Measurements from ENCODE around the gene HMGN3. TPM values are rescaled to one million over a fixed set of nuclear protein-coding genes. Genes with fewer than 3 reads are reported as not detected.

The HMGN3 gene
- total RNA-seq, 1 donor from 2014 or later, result 133 TPM

DNA sequence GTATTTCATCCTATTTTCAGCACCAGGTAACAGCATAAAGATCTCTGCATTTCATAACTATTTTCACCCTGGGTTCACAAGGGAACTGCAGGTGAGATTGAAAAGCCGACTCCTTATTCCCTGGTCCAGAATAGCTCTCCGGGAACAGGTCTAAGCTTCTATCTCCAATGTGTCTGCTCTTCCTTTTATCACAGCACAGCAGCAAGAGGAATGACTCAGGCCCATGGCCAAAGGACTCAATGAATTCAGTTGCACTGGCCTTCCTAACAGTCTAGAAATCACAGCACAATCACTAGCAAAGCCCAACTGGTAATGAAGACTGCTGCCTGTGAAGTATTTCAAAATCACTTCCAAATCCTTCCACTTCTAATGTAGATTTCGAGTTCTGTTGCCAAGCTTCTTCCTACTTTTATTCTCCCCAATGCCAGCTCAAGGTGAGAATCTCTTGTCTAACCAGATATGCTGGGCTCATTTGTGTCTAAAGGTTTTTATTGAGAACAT is 30.7 kb downstream of the HMGN3 start:
- no peak for TF ChIP-seq CTCF (conservative IDR thresholded peaks at IDR 0.05)
- no peak for DNase-seq (ENCODE audit: low read depth, low spot score)
- Mint-ChIP-seq H3K27me3 (ENCODE audit: low read depth) (no peaks in the 10 kb centered on the region), H3K27ac (ENCODE audit: unreplicated experiment) (no peak overlapping the region), H3K4me3 (no peak overlapping the region), H3K4me1 (peaks cover 18% of the 10 kb centered on the region), H3K9me3 (no peaks in the 10 kb centered on the region), H3K36me3 (ENCODE audit: low read depth) (peaks cover 29% of the 10 kb centered on the region)

GRCh38 chr6:79202556-79202955 is 31.9 kb downstream of the HMGN3 start:
- H3K9me3 Mint-ChIP-seq, result peaks cover under 1% of the 10 kb centered on the region
- no peak overlapping the region for H3K27ac Mint-ChIP-seq (ENCODE audit: unreplicated experiment)
- H3K27me3 Mint-ChIP-seq (ENCODE audit: low read depth), result no peaks in the 10 kb centered on the region
- H3K4me3 Mint-ChIP-seq, result no peak overlapping the region
- DNase-seq (ENCODE audit: low read depth, low spot score), result no peak
- peaks cover 18% of the 10 kb centered on the region for H3K4me1 Mint-ChIP-seq
- H3K36me3 Mint-ChIP-seq (ENCODE audit: low read depth), result peaks cover 24% of the 10 kb centered on the region
- no peak for TF ChIP-seq CTCF (conservative IDR thresholded peaks at IDR 0.05)

DNA sequence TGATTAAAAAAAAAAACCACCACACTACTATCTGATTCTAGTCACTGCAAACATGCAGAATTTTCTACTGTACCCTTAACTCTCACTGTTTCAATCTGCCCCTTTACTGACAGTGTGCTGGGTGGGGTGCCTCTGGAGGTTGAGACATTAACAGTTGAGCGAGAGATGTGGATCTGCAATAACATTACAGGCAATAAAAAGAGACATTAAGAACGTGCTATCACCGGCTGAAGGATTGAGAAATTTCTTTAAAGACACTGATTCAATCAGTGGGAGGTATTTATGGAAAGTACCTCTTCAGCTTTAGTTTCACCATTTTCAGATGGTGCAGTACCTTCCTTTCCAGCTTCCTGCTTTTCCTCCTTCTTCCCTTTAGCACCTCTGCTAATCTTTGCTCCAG is 32.5 kb downstream of the HMGN3 start:
- no peak for DNase-seq (ENCODE audit: low read depth, low spot score)
- H3K27ac Mint-ChIP-seq (ENCODE audit: unreplicated experiment), result no peak overlapping the region
- H3K27me3 Mint-ChIP-seq (ENCODE audit: low read depth), result no peaks in the 10 kb centered on the region
- H3K4me3 Mint-ChIP-seq, result no peak overlapping the region
- H3K4me1 Mint-ChIP-seq, result peaks cover 14% of the 10 kb centered on the region
- peaks cover 25% of the 10 kb centered on the region for H3K36me3 Mint-ChIP-seq (ENCODE audit: low read depth)
- TF ChIP-seq CTCF (conservative IDR thresholded peaks at IDR 0.05), result no peak
- peaks cover 6% of the 10 kb centered on the region for H3K9me3 Mint-ChIP-seq

- no peak overlapping the region for H3K27ac Mint-ChIP-seq (ENCODE audit: unreplicated experiment)
- peaks cover 7% of the 10 kb centered on the region for H3K9me3 Mint-ChIP-seq
- no peak for TF ChIP-seq CTCF (conservative IDR thresholded peaks at IDR 0.05)
- H3K4me3 Mint-ChIP-seq, result no peak overlapping the region
- peaks cover 19% of the 10 kb centered on the region for H3K36me3 Mint-ChIP-seq (ENCODE audit: low read depth)
- peaks cover 14% of the 10 kb centered on the region for H3K4me1 Mint-ChIP-seq
- no peaks in the 10 kb centered on the region for H3K27me3 Mint-ChIP-seq (ENCODE audit: low read depth)
- no peak for DNase-seq (ENCODE audit: low read depth, low spot score)
Measured at GRCh38 chr6:79201143-79201542, 33.3 kb downstream of the HMGN3 start.

DNA sequence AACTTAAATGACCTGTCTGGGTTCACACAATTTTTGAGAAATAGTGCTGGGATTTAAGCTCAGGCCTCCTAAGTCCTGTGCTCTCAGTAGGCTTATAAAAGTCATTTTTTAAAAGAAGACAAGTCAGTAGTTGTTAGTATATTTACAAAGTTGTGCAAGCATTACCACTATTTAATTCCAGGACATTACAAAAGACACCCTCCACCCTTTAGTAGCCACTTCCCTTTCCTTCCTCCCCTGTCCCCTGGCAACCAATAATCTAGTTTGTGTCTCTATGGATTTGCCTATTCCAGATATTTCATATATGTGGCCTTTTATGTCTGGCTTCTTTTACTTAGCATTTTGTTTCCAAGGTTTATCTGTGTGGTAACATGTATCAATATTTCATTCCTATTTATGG is 37.6 kb downstream of the HMGN3 start:
- H3K36me3 Mint-ChIP-seq (ENCODE audit: low read depth), result peaks cover 26% of the 10 kb centered on the region
- no peak for DNase-seq (ENCODE audit: low read depth, low spot score)
- H3K27me3 Mint-ChIP-seq (ENCODE audit: low read depth), result no peaks in the 10 kb centered on the region
- H3K4me1 Mint-ChIP-seq, result peaks cover 3% of the 10 kb centered on the region
- peaks cover 20% of the 10 kb centered on the region for H3K9me3 Mint-ChIP-seq
- TF ChIP-seq CTCF (conservative IDR thresholded peaks at IDR 0.05), result no peak
- no peak overlapping the region for H3K4me3 Mint-ChIP-seq
- H3K27ac Mint-ChIP-seq (ENCODE audit: unreplicated experiment), result no peak overlapping the region

DNA sequence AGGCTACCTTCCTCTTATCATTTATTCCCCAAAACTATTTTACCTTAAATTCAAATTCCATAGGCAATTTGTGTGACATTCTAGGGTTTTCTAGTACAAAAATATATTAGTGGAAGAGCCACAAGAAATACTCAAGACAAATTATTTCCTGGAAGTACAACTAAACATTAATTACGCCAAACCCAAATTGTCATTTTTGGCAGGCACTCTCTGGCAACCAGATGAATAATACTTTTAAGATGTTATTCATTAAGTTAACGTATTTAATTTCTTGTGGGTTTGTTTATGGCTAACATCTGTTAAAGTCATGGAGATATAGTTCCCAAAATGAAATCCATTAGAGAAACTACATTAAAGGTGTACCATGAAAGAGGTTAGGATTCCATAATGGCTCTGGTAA is 40.5 kb downstream of the HMGN3 start:
- H3K27me3 Mint-ChIP-seq (ENCODE audit: low read depth), result no peaks in the 10 kb centered on the region
- no peaks in the 10 kb centered on the region for H3K4me1 Mint-ChIP-seq
- no peak overlapping the region for H3K27ac Mint-ChIP-seq (ENCODE audit: unreplicated experiment)
- DNase-seq (ENCODE audit: low read depth, low spot score), result no peak
- peaks cover 26% of the 10 kb centered on the region for H3K9me3 Mint-ChIP-seq
- peaks cover 31% of the 10 kb centered on the region for H3K36me3 Mint-ChIP-seq (ENCODE audit: low read depth)
- no peak for TF ChIP-seq CTCF (conservative IDR thresholded peaks at IDR 0.05)
- no peak overlapping the region for H3K4me3 Mint-ChIP-seq
